Measurements from ENCODE around the gene FLNB.

DNA sequence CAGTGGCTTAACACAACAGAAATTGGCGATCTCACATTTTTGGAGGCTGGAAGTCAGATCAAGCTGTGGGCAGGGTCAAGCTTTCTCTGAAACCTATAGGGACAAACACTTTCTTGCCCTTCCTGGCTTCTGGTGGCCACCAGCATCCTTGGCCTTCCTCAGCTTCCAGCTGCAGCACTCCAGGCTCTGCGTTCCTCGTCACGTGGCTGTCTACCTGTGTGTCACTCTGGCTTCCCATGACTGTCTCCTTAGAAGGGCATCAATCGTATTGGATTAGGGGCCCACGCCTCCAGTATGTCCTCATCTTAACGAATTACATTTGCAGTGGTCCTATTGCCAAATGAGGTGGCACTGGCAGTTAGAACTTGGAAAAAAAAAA is 176.7 kb downstream of the FLNB start:
- TF ChIP-seq, protein P1, sequence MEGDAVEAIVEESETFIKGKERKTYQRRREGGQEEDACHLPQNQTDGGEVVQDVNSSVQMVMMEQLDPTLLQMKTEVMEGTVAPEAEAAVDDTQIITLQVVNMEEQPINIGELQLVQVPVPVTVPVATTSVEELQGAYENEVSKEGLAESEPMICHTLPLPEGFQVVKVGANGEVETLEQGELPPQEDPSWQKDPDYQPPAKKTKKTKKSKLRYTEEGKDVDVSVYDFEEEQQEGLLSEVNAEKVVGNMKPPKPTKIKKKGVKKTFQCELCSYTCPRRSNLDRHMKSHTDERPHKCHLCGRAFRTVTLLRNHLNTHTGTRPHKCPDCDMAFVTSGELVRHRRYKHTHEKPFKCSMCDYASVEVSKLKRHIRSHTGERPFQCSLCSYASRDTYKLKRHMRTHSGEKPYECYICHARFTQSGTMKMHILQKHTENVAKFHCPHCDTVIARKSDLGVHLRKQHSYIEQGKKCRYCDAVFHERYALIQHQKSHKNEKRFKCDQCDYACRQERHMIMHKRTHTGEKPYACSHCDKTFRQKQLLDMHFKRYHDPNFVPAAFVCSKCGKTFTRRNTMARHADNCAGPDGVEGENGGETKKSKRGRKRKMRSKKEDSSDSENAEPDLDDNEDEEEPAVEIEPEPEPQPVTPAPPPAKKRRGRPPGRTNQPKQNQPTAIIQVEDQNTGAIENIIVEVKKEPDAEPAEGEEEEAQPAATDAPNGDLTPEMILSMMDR (IDR thresholded peaks at IDR 0.05; ENCODE audit: insufficient read depth, low read depth, low read length) = no peak
- no peak for TF ChIP-seq EZH2 (IDR thresholded peaks at IDR 0.05; ENCODE audit: insufficient read depth, low read length)
